ENCODE data around the gene PIGT.

GRCh38 chr20:45469336-45470261 is 53.7 kb downstream of the PIGT start, which contains the start of gene WFDC2:
- no peak for TF ChIP-seq POLR2A (IDR thresholded peaks at IDR 0.05)
- TF ChIP-seq CTCF (IDR thresholded peaks at IDR 0.05): no peak
- TF ChIP-seq EP300 (IDR thresholded peaks at IDR 0.05): no peak
